ENCODE data around the gene KRTAP10-7.

DNA sequence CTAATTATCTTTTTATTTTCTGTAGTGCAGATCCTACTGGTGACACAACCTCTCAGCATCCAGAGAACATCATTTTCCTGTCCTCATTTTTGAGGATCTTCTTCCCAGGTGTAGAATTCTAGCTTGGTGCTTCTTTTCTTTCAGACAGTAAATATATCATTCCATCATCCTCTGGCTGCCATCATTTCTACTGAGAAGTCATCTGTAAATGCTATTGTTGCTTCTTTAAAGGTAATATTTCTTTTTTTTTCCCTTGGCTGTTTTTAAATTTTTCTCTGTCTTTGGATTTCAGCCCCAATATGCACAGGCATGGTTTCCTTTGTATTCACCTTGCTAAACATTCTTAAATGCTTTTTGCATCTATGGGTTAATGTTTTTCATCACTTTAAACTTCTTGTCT, 23.2 kb downstream of the KRTAP10-7 start:
- TF ChIP-seq, protein P1, sequence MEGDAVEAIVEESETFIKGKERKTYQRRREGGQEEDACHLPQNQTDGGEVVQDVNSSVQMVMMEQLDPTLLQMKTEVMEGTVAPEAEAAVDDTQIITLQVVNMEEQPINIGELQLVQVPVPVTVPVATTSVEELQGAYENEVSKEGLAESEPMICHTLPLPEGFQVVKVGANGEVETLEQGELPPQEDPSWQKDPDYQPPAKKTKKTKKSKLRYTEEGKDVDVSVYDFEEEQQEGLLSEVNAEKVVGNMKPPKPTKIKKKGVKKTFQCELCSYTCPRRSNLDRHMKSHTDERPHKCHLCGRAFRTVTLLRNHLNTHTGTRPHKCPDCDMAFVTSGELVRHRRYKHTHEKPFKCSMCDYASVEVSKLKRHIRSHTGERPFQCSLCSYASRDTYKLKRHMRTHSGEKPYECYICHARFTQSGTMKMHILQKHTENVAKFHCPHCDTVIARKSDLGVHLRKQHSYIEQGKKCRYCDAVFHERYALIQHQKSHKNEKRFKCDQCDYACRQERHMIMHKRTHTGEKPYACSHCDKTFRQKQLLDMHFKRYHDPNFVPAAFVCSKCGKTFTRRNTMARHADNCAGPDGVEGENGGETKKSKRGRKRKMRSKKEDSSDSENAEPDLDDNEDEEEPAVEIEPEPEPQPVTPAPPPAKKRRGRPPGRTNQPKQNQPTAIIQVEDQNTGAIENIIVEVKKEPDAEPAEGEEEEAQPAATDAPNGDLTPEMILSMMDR (IDR thresholded peaks at IDR 0.05), result no peak
- TF ChIP-seq POLR2AphosphoS5 (IDR thresholded peaks at IDR 0.05) (no peak), POLR2A (IDR thresholded peaks at IDR 0.05) (no peak)
